ENCODE results near the gene PLCB1.

DNA sequence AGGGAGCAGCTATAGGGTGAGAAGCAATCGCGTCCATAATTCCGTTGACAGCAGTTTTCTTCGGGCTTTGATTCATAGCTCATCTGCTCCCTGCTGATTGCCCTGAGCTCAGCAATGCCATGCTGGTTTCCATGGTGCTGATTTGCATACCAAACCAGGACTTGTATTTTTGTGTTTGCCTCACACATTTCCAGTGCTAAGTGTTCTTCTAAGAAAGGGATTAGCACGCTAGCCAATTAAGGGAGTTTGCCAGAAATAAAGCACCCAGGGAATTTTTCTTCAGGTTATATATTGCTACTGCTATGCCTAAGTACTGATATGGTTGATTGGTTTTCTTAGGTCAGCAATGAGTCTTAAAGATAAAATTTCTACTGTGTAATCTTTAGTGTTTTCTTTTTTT lies 177.6 kb downstream of the PLCB1 start:
- TF ChIP-seq, protein P1, sequence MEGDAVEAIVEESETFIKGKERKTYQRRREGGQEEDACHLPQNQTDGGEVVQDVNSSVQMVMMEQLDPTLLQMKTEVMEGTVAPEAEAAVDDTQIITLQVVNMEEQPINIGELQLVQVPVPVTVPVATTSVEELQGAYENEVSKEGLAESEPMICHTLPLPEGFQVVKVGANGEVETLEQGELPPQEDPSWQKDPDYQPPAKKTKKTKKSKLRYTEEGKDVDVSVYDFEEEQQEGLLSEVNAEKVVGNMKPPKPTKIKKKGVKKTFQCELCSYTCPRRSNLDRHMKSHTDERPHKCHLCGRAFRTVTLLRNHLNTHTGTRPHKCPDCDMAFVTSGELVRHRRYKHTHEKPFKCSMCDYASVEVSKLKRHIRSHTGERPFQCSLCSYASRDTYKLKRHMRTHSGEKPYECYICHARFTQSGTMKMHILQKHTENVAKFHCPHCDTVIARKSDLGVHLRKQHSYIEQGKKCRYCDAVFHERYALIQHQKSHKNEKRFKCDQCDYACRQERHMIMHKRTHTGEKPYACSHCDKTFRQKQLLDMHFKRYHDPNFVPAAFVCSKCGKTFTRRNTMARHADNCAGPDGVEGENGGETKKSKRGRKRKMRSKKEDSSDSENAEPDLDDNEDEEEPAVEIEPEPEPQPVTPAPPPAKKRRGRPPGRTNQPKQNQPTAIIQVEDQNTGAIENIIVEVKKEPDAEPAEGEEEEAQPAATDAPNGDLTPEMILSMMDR (conservative IDR thresholded peaks at IDR 0.05; ENCODE audit: low read depth, low read length): no peak
- no peak for TF ChIP-seq EZH2 (IDR thresholded peaks at IDR 0.05; ENCODE audit: borderline replicate concordance, low read depth, low read length, poor library complexity, severe bottlenecking)
